ENCODE data around the gene DENND2A. TPM values are rescaled to one million over a fixed set of nuclear protein-coding genes. Genes with fewer than 3 reads are reported as not detected.

DENND2A gene
- total RNA-seq, 1 experiment from 2014 or later = 10.0 TPM

DNA sequence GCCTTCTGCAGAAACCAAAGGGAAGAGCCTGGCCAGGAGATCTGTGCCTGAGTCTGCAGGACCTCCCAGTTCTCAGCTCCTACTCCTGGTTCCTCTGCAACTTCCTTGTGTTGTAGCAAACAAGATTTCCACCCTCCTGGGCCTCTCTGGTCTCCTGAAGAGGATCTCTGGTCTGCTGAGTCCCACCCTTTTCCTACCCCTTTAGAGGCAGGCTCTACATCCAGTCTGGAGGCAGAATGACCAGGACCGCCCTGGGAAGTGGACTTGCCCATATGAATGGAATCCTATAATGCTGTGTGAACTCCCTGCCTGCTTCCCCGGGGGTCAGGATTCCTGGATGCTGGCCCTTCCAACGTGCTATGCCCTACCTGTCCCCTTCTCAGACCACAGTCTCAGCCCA is 3.2 kb downstream of the DENND2A start:
- H3K27ac Mint-ChIP-seq = no peak overlapping the region
- peaks cover 30% of the 10 kb centered on the region for H3K27me3 Mint-ChIP-seq (ENCODE audit: low read depth)
- no peaks in the 10 kb centered on the region for H3K9me3 Mint-ChIP-seq
- no peak for DNase-seq (ENCODE audit: low spot score)
- H3K4me1 Mint-ChIP-seq = peaks cover 47% of the 10 kb centered on the region
- CTCF ChIA-PET = interaction anchor here (0.5 to 2.1 kb wide), 4 partner anchors 9 to 119 kb away, joined by 3 to 12 read pairs (median 6); no protein-coding TSS in a partner anchor
- no peaks in the 10 kb centered on the region for H3K36me3 Mint-ChIP-seq
- no peak overlapping the region for H3K4me3 Mint-ChIP-seq
- TF ChIP-seq ATF1 (CRISPR knock-in tag; IDR thresholded peaks at IDR 0.05) (no peak), JUN (CRISPR knock-in tag; IDR thresholded peaks at IDR 0.05) (no peak), ZNF671 (CRISPR knock-in tag; IDR thresholded peaks at IDR 0.05) (no peak), ZNF512 (CRISPR knock-in tag; IDR thresholded peaks at IDR 0.05; ENCODE audit: borderline replicate concordance) (no peak)
- TF ChIP-seq, protein P1, sequence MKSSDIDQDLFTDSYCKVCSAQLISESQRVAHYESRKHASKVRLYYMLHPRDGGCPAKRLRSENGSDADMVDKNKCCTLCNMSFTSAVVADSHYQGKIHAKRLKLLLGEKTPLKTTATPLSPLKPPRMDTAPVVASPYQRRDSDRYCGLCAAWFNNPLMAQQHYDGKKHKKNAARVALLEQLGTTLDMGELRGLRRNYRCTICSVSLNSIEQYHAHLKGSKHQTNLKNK (CRISPR knock-in tag; IDR thresholded peaks at IDR 0.05) = no peak
- TF ChIP-seq, protein P2, sequence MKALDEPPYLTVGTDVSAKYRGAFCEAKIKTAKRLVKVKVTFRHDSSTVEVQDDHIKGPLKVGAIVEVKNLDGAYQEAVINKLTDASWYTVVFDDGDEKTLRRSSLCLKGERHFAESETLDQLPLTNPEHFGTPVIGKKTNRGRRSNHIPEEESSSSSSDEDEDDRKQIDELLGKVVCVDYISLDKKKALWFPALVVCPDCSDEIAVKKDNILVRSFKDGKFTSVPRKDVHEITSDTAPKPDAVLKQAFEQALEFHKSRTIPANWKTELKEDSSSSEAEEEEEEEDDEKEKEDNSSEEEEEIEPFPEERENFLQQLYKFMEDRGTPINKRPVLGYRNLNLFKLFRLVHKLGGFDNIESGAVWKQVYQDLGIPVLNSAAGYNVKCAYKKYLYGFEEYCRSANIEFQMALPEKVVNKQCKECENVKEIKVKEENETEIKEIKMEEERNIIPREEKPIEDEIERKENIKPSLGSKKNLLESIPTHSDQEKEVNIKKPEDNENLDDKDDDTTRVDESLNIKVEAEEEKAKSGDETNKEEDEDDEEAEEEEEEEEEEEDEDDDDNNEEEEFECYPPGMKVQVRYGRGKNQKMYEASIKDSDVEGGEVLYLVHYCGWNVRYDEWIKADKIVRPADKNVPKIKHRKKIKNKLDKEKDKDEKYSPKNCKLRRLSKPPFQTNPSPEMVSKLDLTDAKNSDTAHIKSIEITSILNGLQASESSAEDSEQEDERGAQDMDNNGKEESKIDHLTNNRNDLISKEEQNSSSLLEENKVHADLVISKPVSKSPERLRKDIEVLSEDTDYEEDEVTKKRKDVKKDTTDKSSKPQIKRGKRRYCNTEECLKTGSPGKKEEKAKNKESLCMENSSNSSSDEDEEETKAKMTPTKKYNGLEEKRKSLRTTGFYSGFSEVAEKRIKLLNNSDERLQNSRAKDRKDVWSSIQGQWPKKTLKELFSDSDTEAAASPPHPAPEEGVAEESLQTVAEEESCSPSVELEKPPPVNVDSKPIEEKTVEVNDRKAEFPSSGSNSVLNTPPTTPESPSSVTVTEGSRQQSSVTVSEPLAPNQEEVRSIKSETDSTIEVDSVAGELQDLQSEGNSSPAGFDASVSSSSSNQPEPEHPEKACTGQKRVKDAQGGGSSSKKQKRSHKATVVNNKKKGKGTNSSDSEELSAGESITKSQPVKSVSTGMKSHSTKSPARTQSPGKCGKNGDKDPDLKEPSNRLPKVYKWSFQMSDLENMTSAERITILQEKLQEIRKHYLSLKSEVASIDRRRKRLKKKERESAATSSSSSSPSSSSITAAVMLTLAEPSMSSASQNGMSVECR (CRISPR knock-in tag; IDR thresholded peaks at IDR 0.05; ENCODE audit: borderline replicate concordance) = no peak
- no peak for ATAC-seq
- POLR2A ChIA-PET = no interaction called here

GRCh38 chr7:140635816-140636215 is 4.8 kb downstream of the DENND2A start:
- H3K4me3 Mint-ChIP-seq = no peak overlapping the region
- ATAC-seq (peak; percentile 34), DNase-seq (ENCODE audit: low spot score) (no peak)
- POLR2A ChIA-PET = interaction anchor here (0.5 to 1.0 kb wide), 3 partner anchors 11 to 118 kb away, joined by 3 to 6 read pairs (median 3); no protein-coding TSS in a partner anchor
- H3K27ac Mint-ChIP-seq = peak overlapping the region; percentile 90
- peaks cover 39% of the 10 kb centered on the region for H3K4me1 Mint-ChIP-seq
- H3K27me3 Mint-ChIP-seq (ENCODE audit: low read depth) = peaks cover 17% of the 10 kb centered on the region
- H3K9me3 Mint-ChIP-seq = no peaks in the 10 kb centered on the region
- no peaks in the 10 kb centered on the region for H3K36me3 Mint-ChIP-seq
- CTCF ChIA-PET = interaction anchor here (0.8 to 2.4 kb wide), 7 partner anchors 10 to 1081 kb away, joined by 3 to 17 read pairs (median 4); no protein-coding TSS in a partner anchor
- TF ChIP-seq OVOL2 (CRISPR knock-in tag; IDR thresholded peaks at IDR 0.05; ENCODE audit: borderline replicate concordance) (no peak), ZNF532 (CRISPR knock-in tag; IDR thresholded peaks at IDR 0.05; ENCODE audit: borderline replicate concordance) (no peak), ZNF219 (CRISPR knock-in tag; IDR thresholded peaks at IDR 0.05; ENCODE audit: borderline replicate concordance) (no peak), ZNF281 (CRISPR knock-in tag; IDR thresholded peaks at IDR 0.05) (no peak), ZNF263 (CRISPR knock-in tag; IDR thresholded peaks at IDR 0.05; ENCODE audit: low read depth) (no peak)
- TF ChIP-seq, protein P3, sequence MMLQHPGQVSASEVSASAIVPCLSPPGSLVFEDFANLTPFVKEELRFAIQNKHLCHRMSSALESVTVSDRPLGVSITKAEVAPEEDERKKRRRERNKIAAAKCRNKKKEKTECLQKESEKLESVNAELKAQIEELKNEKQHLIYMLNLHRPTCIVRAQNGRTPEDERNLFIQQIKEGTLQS (CRISPR knock-in tag; conservative IDR thresholded peaks at IDR 0.05) = no peak
- TF ChIP-seq, protein P2 (CRISPR knock-in tag; IDR thresholded peaks at IDR 0.05; ENCODE audit: borderline replicate concordance) = no peak
- TF ChIP-seq, protein P1 (CRISPR knock-in tag; IDR thresholded peaks at IDR 0.05) = no peak
